Measurements from ENCODE around the gene ATP9A.
"Not testable (repeated sequence)": the region's sequence is repeated elsewhere in the genome, so short reads cannot be mapped to it uniquely, and the experiment has no call there.

Gene ATP9A

DNA sequence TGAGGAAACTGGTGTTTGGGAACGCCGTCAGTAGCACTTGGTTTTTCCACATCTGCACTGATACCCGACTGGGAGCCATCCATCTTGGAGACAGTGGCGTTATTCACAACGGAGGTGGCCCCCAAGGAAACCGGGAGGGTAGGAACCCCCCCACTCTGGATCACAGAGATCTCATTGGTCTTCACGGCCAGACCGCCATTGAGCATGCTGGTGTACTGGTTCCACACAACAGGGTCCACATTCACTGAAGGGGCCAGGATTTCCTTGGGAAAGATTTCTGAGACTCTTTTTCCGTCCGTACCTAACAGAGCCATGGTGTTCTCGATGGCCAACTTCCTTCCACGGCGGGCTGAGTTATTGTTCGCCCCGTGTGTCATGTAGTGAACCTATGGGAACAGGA, 16.1 kb upstream of the ATP9A start:
- Histone ChIP-seq H3K79me1 (ENCODE audit: low read length) (no peaks in the 10 kb centered on the region), H4K8ac (ENCODE audit: low read depth, low read length) (no peak overlapping the region), H3K14ac (ENCODE audit: low read length) (no peak overlapping the region), H4K12ac (ENCODE audit: low read depth, low read length) (no peak overlapping the region), H2BK5ac (ENCODE audit: low read depth, low read length, poor library complexity) (no peak overlapping the region), H3K4me2 (ENCODE audit: low read length) (no peak overlapping the region), H2BK12ac (ENCODE audit: low read length) (no peak overlapping the region), H2AFZ (ENCODE audit: insufficient read depth, low read length, poor library complexity) (no peak overlapping the region), H3K36me3 (ENCODE audit: control insufficient read depth in 1 of 2, insufficient read depth in 2 of 2, low read length in 2 of 2) (peaks cover 64 to 67% of the 10 kb centered on the region in 2 experiments), H3K79me2 (ENCODE audit: control insufficient read depth, insufficient read depth, low read length, poor library complexity) (no peaks in the 10 kb centered on the region), H4K91ac (ENCODE audit: low read depth, low read length) (no peak overlapping the region), H3K23ac (ENCODE audit: low read length) (no peak overlapping the region), H3K9ac (ENCODE audit: low read length) (no peak overlapping the region), H3K4me3 (ENCODE audit: low read depth, low read length) (no peak overlapping the region), H2AK5ac (ENCODE audit: low read length) (no peak overlapping the region), H3K27me3 (ENCODE audit: insufficient read depth, low read length) (no peaks in the 10 kb centered on the region), H3K4me1 (ENCODE audit: control insufficient read depth in 1 of 2, insufficient read depth in 2 of 2, low read length in 2 of 2) (no peaks in the 10 kb centered on the region), H3K4ac (ENCODE audit: low read depth, low read length) (no peak overlapping the region), H3K18ac (ENCODE audit: low read length) (no peak overlapping the region), H2BK120ac (ENCODE audit: insufficient read depth, low read length, poor library complexity) (no peak overlapping the region), H3K9me3 (ENCODE audit: insufficient read depth, low read depth, low read length) (peaks cover 1% of the 10 kb centered on the region), H3K27ac (ENCODE audit: low read depth, low read length) (no peak overlapping the region)
- no CpG with 5 or more reads among the region's 15 CpGs for WGBS (ENCODE audit: extremely low coverage, insufficient coverage, insufficient read length)
- DNase-seq = no peak

GRCh38 chr20:51778229-51778759, 10.1 kb upstream of the ATP9A start:
- not testable (repeated sequence) for H3K14ac ChIP-seq (ENCODE audit: low read length); H2BK120ac ChIP-seq (ENCODE audit: insufficient read depth, low read length, poor library complexity); H2BK12ac ChIP-seq (ENCODE audit: low read length); H3K79me1 ChIP-seq (ENCODE audit: low read length); DNase-seq; H3K23ac ChIP-seq (ENCODE audit: low read length); H3K18ac ChIP-seq (ENCODE audit: low read length); H4K8ac ChIP-seq (ENCODE audit: low read depth, low read length); H3K9me3 ChIP-seq (ENCODE audit: insufficient read depth, low read depth, low read length); H2AFZ ChIP-seq (ENCODE audit: insufficient read depth, low read length, poor library complexity); H4K91ac ChIP-seq (ENCODE audit: low read depth, low read length); H3K27me3 ChIP-seq (ENCODE audit: insufficient read depth, low read length); H3K4me1 ChIP-seq (ENCODE audit: control insufficient read depth in 1 of 2, insufficient read depth in 2 of 2, low read length in 2 of 2); H3K79me2 ChIP-seq (ENCODE audit: control insufficient read depth, insufficient read depth, low read length, poor library complexity); H2BK5ac ChIP-seq (ENCODE audit: low read depth, low read length, poor library complexity); H4K12ac ChIP-seq (ENCODE audit: low read depth, low read length); H3K4me3 ChIP-seq (ENCODE audit: low read depth, low read length); H3K27ac ChIP-seq (ENCODE audit: low read depth, low read length); H3K4ac ChIP-seq (ENCODE audit: low read depth, low read length); H3K9ac ChIP-seq (ENCODE audit: low read length); H3K4me2 ChIP-seq (ENCODE audit: low read length); H2AK5ac ChIP-seq (ENCODE audit: low read length)
- H3K36me3 ChIP-seq (ENCODE audit: control insufficient read depth in 1 of 2, insufficient read depth in 2 of 2, low read length in 2 of 2) = peaks cover 20 to 21% of the 10 kb centered on the region in 2 experiments
- no CpG with 5 or more reads among the region's 4 CpGs for WGBS (ENCODE audit: extremely low coverage, insufficient coverage, insufficient read length)

GRCh38 chr20:51775241-51775640, 7.1 kb upstream of the ATP9A start:
- H2BK5ac ChIP-seq (ENCODE audit: low read depth, low read length, poor library complexity) = no peak overlapping the region
- no peak overlapping the region for H3K27ac ChIP-seq (ENCODE audit: low read depth, low read length)
- H2BK120ac ChIP-seq (ENCODE audit: insufficient read depth, low read length, poor library complexity) = no peak overlapping the region
- H3K4ac ChIP-seq (ENCODE audit: low read depth, low read length) = no peak overlapping the region
- no peak for DNase-seq
- H3K79me1 ChIP-seq (ENCODE audit: low read length) = no peaks in the 10 kb centered on the region
- H3K18ac ChIP-seq (ENCODE audit: low read length) = no peak overlapping the region
- peaks cover under 1% of the 10 kb centered on the region for H3K9me3 ChIP-seq (ENCODE audit: insufficient read depth, low read depth, low read length)
- no peak overlapping the region for H3K9ac ChIP-seq (ENCODE audit: low read length)
- H4K8ac ChIP-seq (ENCODE audit: low read depth, low read length) = no peak overlapping the region
- no peak overlapping the region for H3K4me3 ChIP-seq (ENCODE audit: low read depth, low read length)
- H3K23ac ChIP-seq (ENCODE audit: low read length) = no peak overlapping the region
- no peak overlapping the region for H4K91ac ChIP-seq (ENCODE audit: low read depth, low read length)
- H3K14ac ChIP-seq (ENCODE audit: low read length) = no peak overlapping the region
- H3K79me2 ChIP-seq (ENCODE audit: control insufficient read depth, insufficient read depth, low read length, poor library complexity) = no peaks in the 10 kb centered on the region
- no peak overlapping the region for H2BK12ac ChIP-seq (ENCODE audit: low read length)
- peaks cover 4 to 6% of the 10 kb centered on the region in 2 experiments for H3K36me3 ChIP-seq (ENCODE audit: control insufficient read depth in 1 of 2, insufficient read depth in 2 of 2, low read length in 2 of 2)
- H4K12ac ChIP-seq (ENCODE audit: low read depth, low read length) = no peak overlapping the region
- no peaks in the 10 kb centered on the region for H3K27me3 ChIP-seq (ENCODE audit: insufficient read depth, low read length)
- no CpG with 5 or more reads among the region's 1 CpG for WGBS (ENCODE audit: extremely low coverage, insufficient coverage, insufficient read length)
- H2AFZ ChIP-seq (ENCODE audit: insufficient read depth, low read length, poor library complexity) = no peak overlapping the region
- H2AK5ac ChIP-seq (ENCODE audit: low read length) = no peak overlapping the region
- H3K4me1 ChIP-seq (ENCODE audit: control insufficient read depth in 1 of 2, insufficient read depth in 2 of 2, low read length in 2 of 2) = no peaks in the 10 kb centered on the region
- no peak overlapping the region for H3K4me2 ChIP-seq (ENCODE audit: low read length)

DNA sequence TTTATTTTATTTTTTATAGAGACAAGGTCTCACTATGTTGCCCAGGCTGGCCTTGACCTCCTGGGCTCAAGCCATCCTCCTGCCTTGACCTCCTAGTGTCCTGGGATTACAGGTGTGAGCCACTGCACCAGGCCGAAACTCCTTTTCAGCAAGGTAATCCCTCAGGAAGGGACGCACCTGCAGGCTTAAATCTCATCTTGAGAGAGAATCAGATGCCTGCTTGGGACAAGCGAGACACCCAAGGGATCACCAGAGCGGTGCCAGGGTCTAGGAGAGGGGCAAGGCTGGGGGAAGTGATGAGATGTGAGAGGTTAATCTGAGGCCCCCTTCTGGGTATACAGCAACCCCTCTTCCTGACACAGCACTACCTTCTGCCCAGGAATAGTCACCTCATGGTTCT, 4.0 kb upstream of the ATP9A start:
- WGBS (ENCODE audit: extremely low coverage, insufficient coverage, insufficient read length) = no CpG with 5 or more reads among the region's 4 CpGs
- no peak overlapping the region for H4K91ac ChIP-seq (ENCODE audit: low read depth, low read length)

More for the DNA sequence above, 4.0 kb upstream of the ATP9A start:
- no peak overlapping the region for H3K9ac ChIP-seq (ENCODE audit: low read length)
- H4K12ac ChIP-seq (ENCODE audit: low read depth, low read length) = no peak overlapping the region
- no peak overlapping the region for H3K18ac ChIP-seq (ENCODE audit: low read length)
- H3K36me3 ChIP-seq (ENCODE audit: control insufficient read depth in 1 of 2, insufficient read depth in 2 of 2, low read length in 2 of 2) = peaks cover 0 to 2% of the 10 kb centered on the region in 2 experiments
- H2AFZ ChIP-seq (ENCODE audit: insufficient read depth, low read length, poor library complexity) = no peak overlapping the region
- no peak for DNase-seq
- H3K79me1 ChIP-seq (ENCODE audit: low read length) = no peaks in the 10 kb centered on the region
- H3K9me3 ChIP-seq (ENCODE audit: insufficient read depth, low read depth, low read length) = peaks cover 2% of the 10 kb centered on the region
- peaks cover 3% of the 10 kb centered on the region in 2 experiments for H3K4me1 ChIP-seq (ENCODE audit: control insufficient read depth in 1 of 2, insufficient read depth in 2 of 2, low read length in 2 of 2)
- H3K27ac ChIP-seq (ENCODE audit: low read depth, low read length) = no peak overlapping the region
- no peak overlapping the region for H4K8ac ChIP-seq (ENCODE audit: low read depth, low read length)
- no peak overlapping the region for H3K23ac ChIP-seq (ENCODE audit: low read length)
- H3K4ac ChIP-seq (ENCODE audit: low read depth, low read length) = no peak overlapping the region
- H3K14ac ChIP-seq (ENCODE audit: low read length) = no peak overlapping the region
- no peak overlapping the region for H3K4me2 ChIP-seq (ENCODE audit: low read length)
- H3K79me2 ChIP-seq (ENCODE audit: control insufficient read depth, insufficient read depth, low read length, poor library complexity) = no peaks in the 10 kb centered on the region
- H2BK120ac ChIP-seq (ENCODE audit: insufficient read depth, low read length, poor library complexity) = no peak overlapping the region
- no peak overlapping the region for H2AK5ac ChIP-seq (ENCODE audit: low read length)
- H2BK12ac ChIP-seq (ENCODE audit: low read length) = no peak overlapping the region
- peaks cover 2% of the 10 kb centered on the region for H3K27me3 ChIP-seq (ENCODE audit: insufficient read depth, low read length)
- H2BK5ac ChIP-seq (ENCODE audit: low read depth, low read length, poor library complexity) = no peak overlapping the region
- H3K4me3 ChIP-seq (ENCODE audit: low read depth, low read length) = no peak overlapping the region
